Tibial artery (tissue), 4 donors: ENCODE data around the gene PRM1.

Experiments
- DNase-seq, 2 donors: peaks; one replicate each; pipeline ENCODE4 v3.0.0-alpha.2; 2019
- H3K27ac ChIP-seq, 2 donors: fragments of 200-600 bp; sonication (generic) in 1 of 2; 1 replicate in 1 of 2; 2 replicates in 1 of 2; pipeline ENCODE4 v1.5.1; 2018 to 2019; ENCODE audit warnings: mild to moderate bottlenecking in 1 of 2
- H3K27me3 ChIP-seq, 2 donors: fragments of 200-600 bp; sonication (generic) in 1 of 2; one replicate each; pipeline versions ENCODE4 v1.5.1 to v1.6.0; 2016 to 2019
- H3K36me3 ChIP-seq, 3 donors: fragments of 200-600 bp; sonication (generic) in 2 of 3; one replicate each; pipeline ENCODE4 v1.5.1; 2016 to 2019; ENCODE audit warnings: mild to moderate bottlenecking in 2 of 3
- H3K4me1 ChIP-seq, 4 donors: fragments of 200-600 bp; sonication (generic) in 2 of 4; 1 replicate in 3 of 4; 2 replicates in 1 of 4; pipeline ENCODE4 v1.5.1; 2016 to 2019
- H3K4me3 ChIP-seq, 2 donors: fragments of 200-600 bp; sonication (generic) in 1 of 2; 1 replicate in 1 of 2; 2 replicates in 1 of 2; pipeline ENCODE4 v1.5.1; 2018 to 2019; ENCODE audit warnings: mild to moderate bottlenecking in 2 of 2
- H3K9me3 ChIP-seq, 3 donors: fragments of 200-600 bp; sonication (generic) in 1 of 3; one replicate each; pipeline ENCODE4 v1.5.1; 2016 to 2019
- CTCF ChIP-seq, 2 experiments: fragments of 200-600 bp in 1 of 2; fragments of 450-650 bp in 1 of 2; IDR thresholded peaks; one replicate each; pipeline ENCODE4 v1.5.1; 2017 to 2019; ENCODE audit warnings: antibody characterized with exemption in 2 of 2, mild to moderate bottlenecking in 1 of 2, moderate library complexity in 1 of 2
- intact Hi-C: fragments of 100-400 bp; cut with DNase I; formaldehyde crosslinking; loops from one replicate; pipeline ENCODE4 v1.15.0; 2023; ENCODE audit warnings: low total_unique reads

The PRM1 gene

GRCh38 chr16:11306997-11307638, 26.0 kb upstream of the PRM1 start:
- no peak for DNase-seq
- Histone ChIP-seq H3K27me3 (peaks cover 0 to 2% of the 10 kb centered on the region in 2 donors), H3K9me3 (no peaks in the 10 kb centered on the region), H3K36me3 (no peaks in the 10 kb centered on the region), H3K4me3 (no peak overlapping the region), H3K4me1 (no peaks in the 10 kb centered on the region), H3K27ac (no peak overlapping the region)
- TF ChIP-seq CTCF (IDR thresholded peaks at IDR 0.05) = no peak
- intact Hi-C loops = no loop called here

- no peaks in the 10 kb centered on the region for H3K4me1 ChIP-seq
- no peaks in the 10 kb centered on the region for H3K36me3 ChIP-seq
- no peaks in the 10 kb centered on the region for H3K9me3 ChIP-seq
- peaks cover 0 to 2% of the 10 kb centered on the region in 2 donors for H3K27me3 ChIP-seq
- intact Hi-C loops = no loop called here
- no peak overlapping the region for H3K4me3 ChIP-seq
- no peak for TF ChIP-seq CTCF (IDR thresholded peaks at IDR 0.05)
- H3K27ac ChIP-seq = no peak overlapping the region
- no peak for DNase-seq
These were observed 25.3 kb upstream of the PRM1 start for GRCh38 chr16:11306381-11306780.

GRCh38 chr16:11303405-11304138, 22.4 kb upstream of the PRM1 start:
- Histone ChIP-seq H3K9me3 (no peaks in the 10 kb centered on the region), H3K36me3 (no peaks in the 10 kb centered on the region), H3K27me3 (peaks cover 0 to 2% of the 10 kb centered on the region in 2 donors), H3K4me3 (no peak overlapping the region), H3K4me1 (no peaks in the 10 kb centered on the region), H3K27ac (no peak overlapping the region)
- DNase-seq = no peak
- TF ChIP-seq CTCF (IDR thresholded peaks at IDR 0.05) = no peak
- intact Hi-C loops = no loop called here

GRCh38 chr16:11302977-11303376, 21.8 kb upstream of the PRM1 start:
- H3K27me3 ChIP-seq = peaks cover 0 to 2% of the 10 kb centered on the region in 2 donors
- TF ChIP-seq CTCF (IDR thresholded peaks at IDR 0.05) = no peak
- peaks cover 0 to 2% (median under 1%) of the 10 kb centered on the region in 4 donors for H3K4me1 ChIP-seq
- no peak overlapping the region for H3K27ac ChIP-seq
- H3K4me3 ChIP-seq = no peak overlapping the region
- intact Hi-C loops = no loop called here
- no peaks in the 10 kb centered on the region for H3K9me3 ChIP-seq
- no peaks in the 10 kb centered on the region for H3K36me3 ChIP-seq
- DNase-seq = no peak

DNA sequence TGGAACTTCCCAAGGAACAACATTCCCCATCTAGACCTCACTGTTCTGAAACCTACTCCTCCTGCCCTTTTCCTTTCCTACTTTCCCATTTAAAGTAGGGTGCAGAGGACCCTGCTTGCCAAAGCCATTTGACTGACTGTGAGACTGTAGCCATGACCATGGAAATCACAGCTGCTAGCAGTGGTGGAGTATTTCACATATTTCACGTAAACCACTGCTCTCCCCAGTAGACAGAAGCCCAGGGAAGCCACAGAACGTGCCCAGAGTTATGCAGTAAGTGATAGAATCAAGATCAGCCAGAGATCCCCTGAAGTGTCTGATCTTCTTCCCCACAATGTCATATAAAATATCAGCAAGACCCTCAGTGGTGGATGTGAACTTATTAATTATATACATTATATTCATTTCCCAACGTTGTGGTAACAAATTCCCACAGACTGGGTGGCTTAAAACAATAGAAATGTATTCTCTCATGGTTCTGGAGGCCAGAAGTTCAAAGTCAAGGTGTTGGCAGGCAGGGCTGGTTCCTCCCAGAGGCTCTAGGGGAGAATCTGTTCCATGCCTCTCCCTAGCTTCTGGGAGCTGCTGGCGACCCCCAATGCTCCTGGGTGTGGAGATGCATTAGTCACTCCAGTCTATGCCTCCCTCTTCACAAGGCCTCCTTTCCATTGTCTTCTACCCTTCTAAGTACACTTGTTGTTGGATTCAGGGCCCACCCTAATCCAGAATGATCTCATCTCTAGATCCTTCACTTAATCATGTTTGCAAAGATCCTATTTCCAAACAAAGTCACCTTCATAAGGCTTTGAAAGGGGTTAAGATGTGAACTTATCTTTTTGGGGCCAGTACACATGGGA, 20.7 kb upstream of the PRM1 start:
- TF ChIP-seq CTCF (IDR thresholded peaks at IDR 0.05) = no peak

More for the DNA sequence above, 20.7 kb upstream of the PRM1 start:
- peaks cover 0 to 2% of the 10 kb centered on the region in 2 donors for H3K27me3 ChIP-seq
- no peaks in the 10 kb centered on the region for H3K36me3 ChIP-seq
- peaks cover 0 to 13% (median 10%) of the 10 kb centered on the region in 4 donors for H3K4me1 ChIP-seq
- intact Hi-C loops = no loop called here
- H3K9me3 ChIP-seq = no peaks in the 10 kb centered on the region
- no peak for DNase-seq
- H3K27ac ChIP-seq = no peak overlapping the region
- no peak overlapping the region for H3K4me3 ChIP-seq
